Bronchial epithelial cell (primary cell): Measurements from ENCODE around the gene FGGY. TPM values are rescaled to one million over a fixed set of nuclear protein-coding genes. Genes with fewer than 3 reads are reported as not detected.
"Not testable (repeated sequence)": the region's sequence is repeated elsewhere in the genome, so short reads cannot be mapped to it uniquely, and the experiment has no call there.

Source experiments
- DNase-seq: peaks from one replicate; pipeline ENCODE4 v3.0.0-alpha.2; 2010; ENCODE audit warnings: low read depth
- FAIRE-seq: peaks from 2 replicates; lab custom pipeline; 2011; peaks lifted over from hg19 to GRCh38; lab: Jason Lieb, UNC
- H3K27me3 ChIP-seq: 2 replicates; pipeline ENCODE4 v1.5.1; 2011; ENCODE audit warnings: low read length; ENCODE audit not compliant: control insufficient read depth, insufficient read depth
- H3K36me3 ChIP-seq: 2 replicates; pipeline ENCODE4 v1.5.1; 2011; ENCODE audit warnings: low read length; ENCODE audit not compliant: control insufficient read depth, insufficient read depth
- H3K4me3 ChIP-seq: 2 replicates; pipeline ENCODE4 v1.5.1; 2011; ENCODE audit warnings: mild to moderate bottlenecking, low read depth, low read length, control low read depth
- total RNA-seq: library from RNA; depleted of rRNA; stranded (reverse); fragments of >200 nt; gene quantifications from 2 replicates; pipeline ENCODE4 v1.2.1, GENCODE V29; 2014
- TF ChIP-seq, protein P1 (sequence below): IDR thresholded peaks from 2 replicates; pipeline ENCODE4 v1.5.1; 2011; ENCODE audit warnings: mild to moderate bottlenecking, moderate library complexity, low read length, control low read depth, inconsistent platforms; ENCODE audit not compliant: insufficient read depth, severe bottlenecking

The FGGY gene
- total RNA-seq, 1 donor from 2014 or later, result 20.0 TPM

DNA sequence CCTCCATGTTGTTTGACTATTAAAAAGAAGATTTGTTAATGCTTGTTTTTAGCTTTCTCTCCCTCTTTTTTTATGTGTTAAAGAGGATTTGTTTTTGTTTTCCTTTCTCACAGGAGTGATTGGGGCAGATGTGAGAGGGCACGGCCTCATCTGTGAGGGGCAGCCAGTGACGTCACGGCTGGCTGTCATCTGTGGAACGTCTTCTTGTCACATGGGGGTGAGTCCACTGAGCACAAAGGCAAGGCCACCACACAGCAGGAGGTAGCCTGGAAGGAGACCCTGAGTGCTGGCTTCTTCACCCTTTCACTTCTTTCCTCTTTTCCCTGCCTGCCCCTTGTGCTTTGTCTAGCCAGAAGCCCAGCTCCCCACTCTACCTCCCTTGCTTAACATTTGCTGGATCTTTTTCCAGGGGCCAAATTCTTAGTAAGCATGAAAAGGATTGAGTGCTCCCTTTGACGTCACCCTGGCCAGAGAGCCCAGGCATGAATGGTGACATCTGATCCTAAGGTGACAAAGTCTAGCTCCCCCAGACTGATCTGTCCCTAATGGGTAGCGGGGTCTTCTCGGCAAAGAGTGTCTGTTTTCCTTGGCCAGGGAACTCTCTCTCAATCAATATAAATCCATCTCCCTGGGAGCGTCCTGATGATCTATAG is 257.2 kb downstream of the FGGY start:
- H3K4me3 ChIP-seq, result no peak overlapping the region
- FAIRE-seq, result no peak
- H3K27me3 ChIP-seq, result no peaks in the 10 kb centered on the region
- no peak for DNase-seq
- TF ChIP-seq, protein P1, sequence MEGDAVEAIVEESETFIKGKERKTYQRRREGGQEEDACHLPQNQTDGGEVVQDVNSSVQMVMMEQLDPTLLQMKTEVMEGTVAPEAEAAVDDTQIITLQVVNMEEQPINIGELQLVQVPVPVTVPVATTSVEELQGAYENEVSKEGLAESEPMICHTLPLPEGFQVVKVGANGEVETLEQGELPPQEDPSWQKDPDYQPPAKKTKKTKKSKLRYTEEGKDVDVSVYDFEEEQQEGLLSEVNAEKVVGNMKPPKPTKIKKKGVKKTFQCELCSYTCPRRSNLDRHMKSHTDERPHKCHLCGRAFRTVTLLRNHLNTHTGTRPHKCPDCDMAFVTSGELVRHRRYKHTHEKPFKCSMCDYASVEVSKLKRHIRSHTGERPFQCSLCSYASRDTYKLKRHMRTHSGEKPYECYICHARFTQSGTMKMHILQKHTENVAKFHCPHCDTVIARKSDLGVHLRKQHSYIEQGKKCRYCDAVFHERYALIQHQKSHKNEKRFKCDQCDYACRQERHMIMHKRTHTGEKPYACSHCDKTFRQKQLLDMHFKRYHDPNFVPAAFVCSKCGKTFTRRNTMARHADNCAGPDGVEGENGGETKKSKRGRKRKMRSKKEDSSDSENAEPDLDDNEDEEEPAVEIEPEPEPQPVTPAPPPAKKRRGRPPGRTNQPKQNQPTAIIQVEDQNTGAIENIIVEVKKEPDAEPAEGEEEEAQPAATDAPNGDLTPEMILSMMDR, result no peak
- no peaks in the 10 kb centered on the region for H3K36me3 ChIP-seq

DNA sequence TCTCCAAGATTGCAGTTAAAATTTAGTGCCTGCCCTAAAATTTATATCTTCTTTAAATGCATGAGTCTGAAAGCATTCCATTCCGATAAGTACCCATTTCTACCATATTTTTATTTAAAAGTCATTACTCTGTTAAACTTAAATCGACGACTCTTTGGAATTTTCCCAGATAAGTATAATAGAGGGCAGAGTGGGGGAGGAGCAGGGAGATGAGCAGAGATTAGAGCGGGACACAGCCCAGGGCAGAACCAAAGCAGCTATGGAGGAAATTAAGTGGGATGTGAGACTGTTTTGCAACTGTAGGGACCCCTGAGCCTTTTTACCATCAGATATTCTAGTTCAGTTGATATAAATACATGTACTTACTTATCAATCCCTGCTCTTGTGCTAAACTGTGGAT is 257.9 kb downstream of the FGGY start:
- H3K27me3 ChIP-seq, result no peaks in the 10 kb centered on the region
- no peak overlapping the region for H3K4me3 ChIP-seq
- DNase-seq, result no peak
- TF ChIP-seq, protein P1, result no peak
- H3K36me3 ChIP-seq, result no peaks in the 10 kb centered on the region
- no peak for FAIRE-seq

DNA sequence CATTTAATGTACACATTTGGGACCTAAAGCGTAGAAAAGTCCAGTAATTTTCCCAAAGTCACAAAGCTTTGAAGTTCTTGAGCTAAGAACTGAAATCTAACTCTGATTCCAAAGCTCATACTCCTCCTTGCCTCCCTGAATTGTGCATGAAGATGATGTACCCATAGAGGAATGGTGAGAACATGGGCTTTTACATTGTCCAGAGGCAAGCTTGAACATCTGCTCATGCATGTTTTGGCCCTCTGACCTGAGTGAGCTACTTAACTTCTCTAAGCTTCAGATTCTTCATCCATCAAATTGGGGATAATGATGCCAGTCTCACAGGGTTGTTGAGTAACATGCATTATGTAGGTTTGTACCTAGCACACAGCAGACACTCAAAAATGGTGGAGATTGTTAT is 259.5 kb downstream of the FGGY start:
- Histone ChIP-seq H3K27me3 (no peaks in the 10 kb centered on the region), H3K4me3 (no peak overlapping the region), H3K36me3 (no peaks in the 10 kb centered on the region)
- TF ChIP-seq, protein P1, result no peak
- peak; percentile 40 for FAIRE-seq
- no peak for DNase-seq

DNA sequence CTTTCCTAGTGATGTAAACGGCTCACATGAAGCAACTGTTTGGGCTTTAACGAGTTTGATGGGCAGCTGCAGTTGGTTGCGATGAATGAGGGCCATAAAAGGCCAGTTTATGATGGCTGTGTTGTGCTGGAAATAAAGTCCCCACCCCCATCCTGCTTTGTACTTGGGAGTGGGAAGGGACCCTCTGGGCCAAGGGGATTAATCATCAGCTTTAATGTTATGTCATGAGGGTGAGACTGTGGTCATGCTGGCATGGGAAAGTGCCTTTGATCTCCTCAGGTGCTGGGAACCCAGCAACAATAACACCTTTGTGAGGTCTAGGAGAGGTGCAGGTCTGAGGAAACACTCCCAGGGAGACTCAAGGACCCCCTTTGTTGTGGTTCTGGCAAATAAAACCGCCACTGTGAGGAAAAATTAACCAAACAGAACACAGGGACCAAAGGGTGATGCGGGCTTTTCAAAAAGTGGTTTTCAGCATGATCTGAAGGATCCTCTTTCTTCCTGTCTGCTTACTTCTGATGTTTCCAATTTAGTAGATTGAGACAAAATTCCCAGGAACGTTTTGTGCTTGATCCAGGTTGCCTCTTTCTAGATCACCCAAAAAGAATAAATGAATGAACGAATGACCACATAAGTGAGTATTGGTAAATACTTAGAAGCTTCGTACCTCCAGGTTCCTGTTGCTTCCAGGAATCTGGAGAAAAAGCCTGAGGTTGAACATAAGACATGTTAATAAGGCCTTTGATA is 260.1 kb downstream of the FGGY start:
- DNase-seq (no peak), FAIRE-seq (no peak)
- TF ChIP-seq, protein P1, result no peak
- Histone ChIP-seq H3K36me3 (no peaks in the 10 kb centered on the region), H3K4me3 (no peak overlapping the region), H3K27me3 (no peaks in the 10 kb centered on the region)

DNA sequence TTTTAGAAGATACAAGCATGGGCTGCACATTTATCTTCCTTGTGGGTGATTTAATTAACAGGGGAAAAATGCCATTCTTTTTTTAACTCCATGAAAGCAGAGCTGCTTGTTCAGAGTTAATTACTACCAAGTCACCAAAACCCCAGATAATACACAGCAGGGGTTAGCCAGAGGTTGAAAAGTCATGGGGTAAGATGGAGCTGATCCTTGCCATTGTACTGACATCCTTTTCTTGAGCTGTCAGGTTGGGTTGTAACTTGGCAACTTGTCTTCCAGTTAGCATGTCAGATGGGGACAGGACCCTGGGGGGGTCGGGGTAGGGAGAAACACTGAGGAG is 260.6 kb downstream of the FGGY start:
- no peak overlapping the region for H3K4me3 ChIP-seq
- DNase-seq (no peak), FAIRE-seq (peak; percentile 28)
- TF ChIP-seq, protein P1, result no peak
- H3K36me3 ChIP-seq, result no peaks in the 10 kb centered on the region
- no peaks in the 10 kb centered on the region for H3K27me3 ChIP-seq

- FAIRE-seq, DNase-seq, H3K27me3 ChIP-seq: not testable (repeated sequence)
Observed at GRCh38 chr1:59558580-59558979, 261.7 kb downstream of the FGGY start.

More at GRCh38 chr1:59558580-59558979, 261.7 kb downstream of the FGGY start:
- not testable (repeated sequence) for H3K4me3 ChIP-seq, H3K36me3 ChIP-seq
